GM23338 (cell line): ENCODE results near the gene TMEM120B. TPM values are rescaled to one million over a fixed set of nuclear protein-coding genes. Genes with fewer than 3 reads are reported as not detected.

Experiments used
- ATAC-seq: fragments of 200-7000 bp; cut with Tn5 transposase; 3 replicates; pipeline ENCODE4 v1.9.1; 2020
- DNase-seq: peaks from one replicate; pipeline ENCODE4 v3.0.0-alpha.2; 2015; ENCODE audit warnings: low spot score
- H2AFZ ChIP-seq: fragments of 200-600 bp; sonication (generic); 2 replicates; pipeline ENCODE4 v1.8.0; 2016; ENCODE audit warnings: antibody characterized with exemption, mild to moderate bottlenecking, moderate library complexity
- H3F3A ChIP-seq: fragments of 200-600 bp; sonication (generic); replicated peaks from 2 replicates; pipeline ENCODE4 v1.8.0; 2017; ENCODE audit warnings: antibody characterized with exemption, mixed run types, low read depth
- H3K27ac ChIP-seq: fragments of 200-600 bp; sonication (generic); 2 replicates; pipeline ENCODE4 v1.6.1; 2016; ENCODE audit warnings: low read depth
- H3K27me3 ChIP-seq: fragments of 200-600 bp; sonication (generic); 2 replicates; pipeline ENCODE4 v1.8.0; 2016; ENCODE audit warnings: mild to moderate bottlenecking, mixed run types, moderate library complexity; ENCODE audit not compliant: insufficient read depth
- H3K36me3 ChIP-seq: fragments of 200-600 bp; sonication (generic); 2 replicates; pipeline ENCODE4 v1.8.0; 2016; ENCODE audit warnings: mild to moderate bottlenecking; ENCODE audit not compliant: insufficient read depth
- H3K4me1 ChIP-seq: fragments of 200-600 bp; sonication (generic); 2 replicates; pipeline ENCODE4 v1.8.0; 2016; ENCODE audit warnings: mild to moderate bottlenecking, moderate library complexity; ENCODE audit not compliant: insufficient read depth
- H3K4me2 ChIP-seq: fragments of 200-600 bp; sonication (generic); 2 replicates; pipeline ENCODE4 v1.7.1; 2017; ENCODE audit warnings: mixed run types
- H3K4me3 ChIP-seq: fragments of 200-600 bp; sonication (generic); 2 replicates; pipeline ENCODE4 v1.6.1; 2016; ENCODE audit warnings: mixed run types
- H3K79me2 ChIP-seq: fragments of 200-600 bp; sonication (generic); replicated peaks from 2 replicates; pipeline ENCODE4 v1.8.0; 2017; ENCODE audit warnings: mild to moderate bottlenecking; ENCODE audit not compliant: insufficient read depth
- H3K9me2 ChIP-seq: fragments of 200-600 bp; sonication (generic); 2 replicates; pipeline ENCODE4 v1.8.0; 2017; ENCODE audit not compliant: insufficient read depth
- H4K20me1 ChIP-seq: fragments of 200-600 bp; sonication (generic); replicated peaks from 2 replicates; pipeline ENCODE4 v1.8.0; 2017; ENCODE audit warnings: mild to moderate bottlenecking; ENCODE audit not compliant: insufficient read depth
- H3K27ac Mint-ChIP-seq: 2 replicates; pipeline ENCODE4 v1.8.0; 2020; ENCODE audit warnings: inconsistent platforms, mild to moderate bottlenecking, moderate library complexity, mixed read lengths
- H3K27me3 Mint-ChIP-seq: 3 replicates; pipeline ENCODE4 v1.8.0; 2022; ENCODE audit warnings: low read depth, mild to moderate bottlenecking, moderate library complexity, mixed read lengths, inconsistent platforms; ENCODE audit not compliant: insufficient read depth, poor library complexity
- H3K36me3 Mint-ChIP-seq: 3 replicates; pipeline ENCODE4 v1.8.0; 2021; ENCODE audit warnings: low read depth, mild to moderate bottlenecking, inconsistent platforms, moderate library complexity, mixed read lengths
- H3K4me1 Mint-ChIP-seq: 3 replicates; pipeline ENCODE4 v1.8.0; 2020; ENCODE audit warnings: mild to moderate bottlenecking, inconsistent platforms, mixed read lengths
- H3K4me3 Mint-ChIP-seq: 3 replicates; pipeline ENCODE4 v1.8.0; 2021; ENCODE audit warnings: moderate library complexity, mild to moderate bottlenecking, inconsistent platforms, mixed read lengths
- H3K9me3 Mint-ChIP-seq: 3 replicates; pipeline ENCODE4 v1.8.0; 2020; ENCODE audit warnings: moderate library complexity, mild to moderate bottlenecking, inconsistent platforms, mixed read lengths
- EZH2phosphoT487 ChIP-seq: fragments of 200-600 bp; sonication (generic); IDR thresholded peaks from one replicate; pipeline ENCODE4 v1.8.1; 2018; ENCODE audit warnings: antibody characterized with exemption; ENCODE audit not compliant: unreplicated experiment
- NANOG ChIP-seq: IDR thresholded peaks from 2 replicates; pipeline ENCODE4 v1.6.1; 2016; ENCODE audit warnings: antibody characterized with exemption, borderline replicate concordance
- POLR2AphosphoS5 ChIP-seq: IDR thresholded peaks from 2 replicates; pipeline ENCODE4 v1.6.1; 2016; ENCODE audit warnings: antibody characterized with exemption, low read depth
- STAT1 ChIP-seq: IDR thresholded peaks from one replicate; pipeline ENCODE4 v1.6.1; 2016; ENCODE audit warnings: antibody characterized with exemption; ENCODE audit not compliant: unreplicated experiment
- ZNF331 ChIP-seq: fragments of 250-450 bp; sonication (Bioruptor Pico); IDR thresholded peaks from 2 replicates; pipeline ENCODE4 v1.5.0; 2020; ENCODE audit warnings: low read depth, mild to moderate bottlenecking, moderate library complexity
- ZNF462 ChIP-seq: fragments of 250-450 bp; sonication (Bioruptor Pico); IDR thresholded peaks from 2 replicates; pipeline ENCODE4 v1.5.0; 2020; ENCODE audit warnings: mild to moderate bottlenecking, moderate library complexity
- polyA plus RNA-seq: library from polyadenylated mRNA; unstranded; fragments of >200 nt; fragmentation: Nextera tagmentation; extraction: Ambion mirVana; gene quantifications from 2 replicates; pipeline ENCODE4 v1.2.1, GENCODE V29; 2016
- total RNA-seq: library from RNA; depleted of rRNA; stranded (reverse); fragments of >200 nt; shearing (Covaris generic); gene quantifications from 2 replicates; pipeline ENCODE4 v1.2.3, GENCODE V29; 2014

TMEM120B gene
- total and polyA plus RNA-seq, 2 experiments from 2014 or later, result 15.0 to 36.0 TPM

- ATAC-seq, result no peak
- Histone ChIP-seq H3K4me1 (no peaks in the 10 kb centered on the region), H2AFZ (no peak overlapping the region), H3F3A (peaks cover 6% of the 10 kb centered on the region; the same call in 1 of the 2 replicates), H3K27me3 (no peaks in the 10 kb centered on the region), H3K79me2 (no peaks in the 10 kb centered on the region), H3K36me3 (no peaks in the 10 kb centered on the region; the same call in 1 of the 2 replicates), H4K20me1 (no peaks in the 10 kb centered on the region), H3K27ac (no peak overlapping the region), H3K4me2 (no peak overlapping the region), H3K9me2 (no peaks in the 10 kb centered on the region), H3K4me3 (no peak overlapping the region)
- Mint-ChIP-seq H3K27ac (no peak overlapping the region), H3K36me3 (peaks cover 18% of the 10 kb centered on the region), H3K27me3 (peaks cover 2% of the 10 kb centered on the region), H3K4me1 (no peaks in the 10 kb centered on the region), H3K4me3 (no peak overlapping the region), H3K9me3 (no peaks in the 10 kb centered on the region)
- TF ChIP-seq STAT1, result no peak
- TF ChIP-seq ZNF462 (CRISPR knock-in tag), result no peak
- no peak for TF ChIP-seq POLR2AphosphoS5
- no peak for DNase-seq
Measured at GRCh38 chr12:121753844-121754264, 41.3 kb downstream of the TMEM120B start.

GRCh38 chr12:121754836-121755235 lies 42.3 kb downstream of the TMEM120B start:
- no peak overlapping the region for H3K27ac ChIP-seq
- TF ChIP-seq ZNF331 (CRISPR knock-in tag) (no peak), NANOG (no peak), EZH2phosphoT487 (no peak), POLR2AphosphoS5 (no peak), ZNF462 (CRISPR knock-in tag) (no peak), STAT1 (no peak)

More at GRCh38 chr12:121754836-121755235, 42.3 kb downstream of the TMEM120B start:
- Histone ChIP-seq H2AFZ (no peak overlapping the region), H3K4me2 (no peak overlapping the region), H3K4me3 (no peak overlapping the region), H4K20me1 (no peaks in the 10 kb centered on the region), H3K27me3 (no peaks in the 10 kb centered on the region), H3K79me2 (no peaks in the 10 kb centered on the region), H3K36me3 (no peaks in the 10 kb centered on the region; the same call in 1 of the 2 replicates), H3K4me1 (no peaks in the 10 kb centered on the region), H3K9me2 (no peaks in the 10 kb centered on the region), H3F3A (0 out of 2 replicates have a peak, but pooled peaks cover 4% of the 10 kb centered on the region)
- Mint-ChIP-seq H3K4me1 (no peaks in the 10 kb centered on the region), H3K36me3 (peaks cover 14% of the 10 kb centered on the region; the same call in 2 of the 3 replicates), H3K4me3 (no peak overlapping the region), H3K9me3 (no peaks in the 10 kb centered on the region), H3K27me3 (peaks cover 2% of the 10 kb centered on the region), H3K27ac (no peak overlapping the region)
- DNase-seq, result no peak
- ATAC-seq, result no peak
